H1 (cell line): ENCODE data around the gene ARL3. TPM values are rescaled to one million over a fixed set of nuclear protein-coding genes. Genes with fewer than 3 reads are reported as not detected.
"Not testable (repeated sequence)": the region's sequence is repeated elsewhere in the genome, so short reads cannot be mapped to it uniquely, and the experiment has no call there.

Experiments
- CTCF ChIA-PET: fragments of 300-600 bp; sonication (Branson Sonifier 250); formaldehyde crosslinking; loops from one replicate; lab custom pipeline; 2021; ENCODE audit not compliant: partially characterized antibody; lab: Charles Lee
- POLR2A ChIA-PET: fragments of 300-600 bp; sonication (Branson Sonifier 250); formaldehyde crosslinking; loops from one replicate; lab custom pipeline; 2021; ENCODE audit warnings: inconsistent platforms; ENCODE audit not compliant: partially characterized antibody; lab: Charles Lee
- DNase-seq, 2 experiments: peaks; one replicate each; pipeline versions ENCODE4 v3.0.0 to v3.0.0-alpha.2; 2010 to 2022; ENCODE audit warnings: low spot score in 2 of 2, low read depth in 1 of 2, mixed read lengths in 1 of 2
- FAIRE-seq: peaks from 2 replicates; lab custom pipeline; 2011; peaks lifted over from hg19 to GRCh38; lab: Jason Lieb, UNC
- H2AFZ ChIP-seq: 2 replicates; pipeline ENCODE4 v1.8.1; 2012; ENCODE audit warnings: low read length, inconsistent platforms
- H2AK5ac ChIP-seq: 2 replicates; pipeline ENCODE4 v1.6.1; 2013; ENCODE audit warnings: low read depth, low read length
- H2BK120ac ChIP-seq: replicated peaks from 2 replicates; pipeline ENCODE3; 2013; ENCODE audit warnings: low read depth, low read length, inconsistent platforms
- H2BK12ac ChIP-seq: 2 replicates; pipeline ENCODE4 v1.6.1; 2013; ENCODE audit warnings: low read depth, low read length
- H2BK15ac ChIP-seq: 2 replicates; pipeline ENCODE4 v1.6.1; 2013; ENCODE audit warnings: low read length
- H2BK20ac ChIP-seq: 2 replicates; pipeline ENCODE4 v1.6.1; 2013; ENCODE audit warnings: low read length
- H2BK5ac ChIP-seq: 2 replicates; pipeline ENCODE4 v1.6.1; 2013; ENCODE audit warnings: low read depth, low read length
- H3K14ac ChIP-seq: 2 replicates; pipeline ENCODE4 v1.6.1; 2013; ENCODE audit warnings: inconsistent platforms; ENCODE audit not compliant: insufficient read length
- H3K18ac ChIP-seq: 2 replicates; pipeline ENCODE4 v1.6.1; 2013; ENCODE audit warnings: low read length; ENCODE audit errors: extremely low read depth
- H3K23ac ChIP-seq: 2 replicates; pipeline ENCODE4 v1.6.1; 2013; ENCODE audit warnings: inconsistent platforms; ENCODE audit not compliant: insufficient read length
- H3K23me2 ChIP-seq: 2 replicates; pipeline ENCODE4 v1.6.1; 2013; ENCODE audit warnings: low read depth, low read length
- H3K27ac ChIP-seq: 2 replicates; pipeline ENCODE4 v1.6.1; 2011; ENCODE audit warnings: low read depth, low read length, inconsistent platforms
- H3K27me3 ChIP-seq, 4 experiments: replicated peaks in 1 of 4; 1 replicate in 1 of 4; 2 replicates in 3 of 4; pipeline versions ENCODE4 v1.6.1 to v1.8.1; 2011 to 2013; ENCODE audit warnings: low read length in 3 of 4, mild to moderate bottlenecking in 3 of 4, inconsistent platforms in 2 of 4, mixed read lengths in 2 of 4, moderate library complexity in 1 of 4; ENCODE audit not compliant: control insufficient read depth in 3 of 4, insufficient read depth in 3 of 4; ENCODE audit errors: extremely low read depth in 1 of 4
- H3K36me3 ChIP-seq, 4 experiments: 2 replicates each; pipeline versions ENCODE4 v1.6.1 to v1.8.1; 2011 to 2013; ENCODE audit warnings: mild to moderate bottlenecking in 4 of 4, low read length in 3 of 4, moderate library complexity in 2 of 4, control low read depth in 1 of 4, inconsistent platforms in 1 of 4; ENCODE audit not compliant: insufficient read depth in 4 of 4, control insufficient read depth in 2 of 4
- H3K4ac ChIP-seq: replicated peaks from 2 replicates; pipeline ENCODE3; 2013; ENCODE audit warnings: low read length, low read depth, mixed read lengths, inconsistent platforms; ENCODE audit not compliant: insufficient read length
- H3K4me1 ChIP-seq, 4 experiments: replicated peaks in 1 of 4; 1 replicate in 1 of 4; 2 replicates in 3 of 4; pipeline versions ENCODE4 v1.6.1 to v1.8.1; 2011 to 2013; ENCODE audit warnings: low read length in 3 of 4, inconsistent platforms in 2 of 4, mixed read lengths in 1 of 4; ENCODE audit not compliant: insufficient read depth in 4 of 4, control insufficient read depth in 3 of 4
- H3K4me2 ChIP-seq, 2 experiments: 2 replicates each; pipeline versions ENCODE4 v1.6.1 to v1.8.1; 2011 to 2013; ENCODE audit warnings: low read depth in 2 of 2, low read length in 2 of 2, control low read depth in 1 of 2, inconsistent platforms in 1 of 2, mild to moderate bottlenecking in 1 of 2; ENCODE audit not compliant: insufficient read depth in 1 of 2
- H3K4me3 ChIP-seq, 4 experiments: fragments of 200-600, 300-600 bp in 1 of 4; sonication (generic), shearing (Covaris generic), sonication (Bioruptor Twin) in 1 of 4; 2 replicates each; pipeline versions ENCODE4 v1.5.1 to v1.8.1; 2011 to 2016; ENCODE audit warnings: low read length in 4 of 4, low read depth in 3 of 4, control low read depth in 2 of 4, inconsistent platforms in 2 of 4, mild to moderate bottlenecking in 2 of 4, mixed read lengths in 1 of 4, moderate library complexity in 1 of 4; ENCODE audit not compliant: insufficient read depth in 2 of 4; ENCODE audit errors: extremely low read depth in 1 of 4
- H3K56ac ChIP-seq: replicated peaks from 2 replicates; pipeline ENCODE3; 2013; ENCODE audit warnings: low read depth, mild to moderate bottlenecking, mixed read lengths, low read length, inconsistent platforms; ENCODE audit not compliant: insufficient read length
- H3K79me1 ChIP-seq: 2 replicates; pipeline ENCODE4 v1.6.1; 2013; ENCODE audit warnings: low read depth, low read length, control low read depth
- H3K79me2 ChIP-seq, 2 experiments: 2 replicates each; pipeline versions ENCODE4 v1.6.1 to v1.8.1; 2012 to 2013; ENCODE audit warnings: low read length in 2 of 2, mild to moderate bottlenecking in 2 of 2, inconsistent platforms in 1 of 2; ENCODE audit not compliant: insufficient read depth in 2 of 2, control insufficient read depth in 1 of 2
- H3K9ac ChIP-seq, 4 experiments: replicated peaks in 1 of 4; 1 replicate in 1 of 4; 2 replicates in 3 of 4; pipeline versions ENCODE4 v1.6.1 to v1.8.1; 2011 to 2013; ENCODE audit warnings: low read depth in 3 of 4, low read length in 3 of 4, control low read depth in 2 of 4, mild to moderate bottlenecking in 2 of 4, moderate library complexity in 2 of 4, inconsistent platforms in 1 of 4; ENCODE audit errors: extremely low read depth in 1 of 4
- H3K9me3 ChIP-seq, 2 experiments: 2 replicates each; pipeline versions ENCODE4 v1.6.1 to v1.8.1; 2012 to 2013; ENCODE audit warnings: mild to moderate bottlenecking in 2 of 2, moderate library complexity in 2 of 2, control low read depth in 1 of 2, inconsistent platforms in 1 of 2, low read depth in 1 of 2, low read length in 1 of 2, mixed read lengths in 1 of 2; ENCODE audit not compliant: insufficient read depth in 2 of 2
- H4K20me1 ChIP-seq, 2 experiments: replicated peaks in 1 of 2; 2 replicates each; pipeline versions ENCODE3 to v1.8.1; 2011 to 2013; ENCODE audit warnings: inconsistent platforms in 2 of 2, low read length in 2 of 2, mild to moderate bottlenecking in 1 of 2; ENCODE audit not compliant: insufficient read depth in 2 of 2, control insufficient read depth in 1 of 2
- H4K5ac ChIP-seq: 2 replicates; pipeline ENCODE4 v1.6.1; 2013; ENCODE audit warnings: low read length, low read depth, mixed read lengths, inconsistent platforms; ENCODE audit not compliant: insufficient read length
- H4K8ac ChIP-seq: 2 replicates; pipeline ENCODE4 v1.8.0; 2013; ENCODE audit warnings: mild to moderate bottlenecking, moderate library complexity, low read length, inconsistent platforms; ENCODE audit not compliant: insufficient read depth; ENCODE audit errors: extremely low read depth
- H4K91ac ChIP-seq: replicated peaks from 2 replicates; pipeline ENCODE3; 2013; ENCODE audit warnings: low read length, mixed read lengths, inconsistent platforms; ENCODE audit not compliant: insufficient read length
- WGBS, 2 experiments: shearing (Covaris generic) in 1 of 2; methylation state at CpG; one replicate each; pipeline versions ENCODE4 v1.1.6 to v1.1.7; 2013 to 2015; ENCODE audit warnings: low lambda C conversion rate in 2 of 2, mixed read lengths in 2 of 2, inconsistent platforms in 1 of 2, low coverage in 1 of 2, missing lambda C conversion rate in 1 of 2; ENCODE audit not compliant: insufficient replicate concordance in 2 of 2, insufficient coverage in 1 of 2, insufficient read length in 1 of 2; ENCODE audit errors: extremely low coverage in 1 of 2, missing lambda C conversion rate in 1 of 2; 5-methylcytosine and 5-hydroxymethylcytosine counted together
- polyA plus RNA-seq, 7 experiments: library from polyadenylated mRNA; depleted of rRNA in 3 of 7; stranded (reverse) in 5 of 7; unstranded in 2 of 7; fragments of >200 nt in 5 of 7; fragments of 200-250 nt in 2 of 7; gene quantifications; 1 replicate in 5 of 7; 2 replicates in 1 of 7; 4 replicates in 1 of 7; pipeline versions ENCODE4 v1.2.1 to v1.2.3, GENCODE V29; 2011 to 2013; ENCODE audit warnings: missing spikeins in 2 of 7, mixed read lengths in 2 of 7
- total RNA-seq: library from RNA; stranded (reverse); fragmentation: NEBNext Ultra II Directional; extraction: Animal tissue kit (Norgen Biotek cat#: 25700); gene quantifications from 2 replicates; pipeline ENCODE4 v1.2.1, GENCODE V29; 2021

The ARL3 gene
- total and polyA plus RNA-seq, 2 of the 8 experiments (the other 6 are each of a cell fraction or from before 2014, with no cell fraction given), result 8.8 to 16.2 TPM

DNA sequence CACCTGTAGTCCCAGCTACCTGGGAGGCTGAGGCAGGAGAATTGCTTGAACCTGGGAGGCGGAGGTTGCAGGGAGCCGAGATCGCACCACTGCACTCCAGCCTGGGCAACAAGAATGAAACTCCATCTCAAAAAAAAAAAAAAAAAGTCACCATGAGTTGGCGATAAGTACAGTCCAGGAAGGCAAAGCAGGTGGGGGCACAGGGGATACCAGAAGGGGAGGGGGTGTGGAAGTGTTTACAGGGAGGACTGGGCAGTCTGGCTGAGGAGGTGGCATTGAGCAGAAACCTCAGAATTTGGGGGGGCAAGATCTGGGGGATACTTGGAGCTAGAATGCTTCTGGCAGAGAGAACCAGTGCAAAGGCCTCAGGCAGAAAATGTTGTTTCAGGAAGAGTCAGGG is 46.8 kb downstream of the ARL3 start:
- not testable (repeated sequence) for H2AFZ ChIP-seq, H3K27ac ChIP-seq, H3K79me1 ChIP-seq, H4K91ac ChIP-seq, H2AK5ac ChIP-seq, H3K27me3 ChIP-seq, H4K20me1 ChIP-seq, H3K56ac ChIP-seq, H3K9ac ChIP-seq, H3K14ac ChIP-seq, DNase-seq, H2BK15ac ChIP-seq, H4K5ac ChIP-seq, H3K23me2 ChIP-seq, H2BK5ac ChIP-seq, H3K4me2 ChIP-seq, H2BK120ac ChIP-seq, H3K23ac ChIP-seq, H3K4ac ChIP-seq, H4K8ac ChIP-seq, H3K79me2 ChIP-seq, FAIRE-seq, H3K36me3 ChIP-seq, H3K18ac ChIP-seq, H3K4me3 ChIP-seq, H2BK20ac ChIP-seq, H3K9me3 ChIP-seq
- H3K4me1 ChIP-seq, result peaks cover 13 to 23% (median 16%) of the 10 kb centered on the region in 4 experiments
- CTCF ChIA-PET, result interaction anchor here (0.7 to 13.0 kb wide), 7 partner anchors 11 to 62 kb away, joined by 3 to 145 read pairs (median 6); no protein-coding TSS in a partner anchor
- POLR2A ChIA-PET, result interaction anchor here (1.1 to 1.3 kb wide), 2 partner anchors 10 to 23 kb away, joined by 4 to 6 read pairs; partner anchors contain the start of gene TRIM8
- WGBS, 2 experiments, result 100% methylated on average over 1 of the region's 4 CpGs; no CpG with 5 or more reads in 1 of the 2 experiments
- H2BK12ac ChIP-seq, result 0 out of 2 replicates have a peak overlapping the region, but pooled peaks have one; percentile 14
